Activated T-helper 1 cell treated with anti-CD3 and anti-CD28 coated beads, Interleukin-12 subunit alpha, Interleukin-12 subunit beta, Interleukin-2, Interleukin-4 antibody, amounts not matched to agents 30 ng/mL and 10 ng/mL and 1 ng/mL, durations not matched to agents 14 hours and 24 hours and 36 hours (primary cell): Measurements from ENCODE around the gene PLEKHB2. TPM values are rescaled to one million over a fixed set of nuclear protein-coding genes. Genes with fewer than 3 reads are reported as not detected.
"Not testable (repeated sequence)": the region's sequence is repeated elsewhere in the genome, so short reads cannot be mapped to it uniquely, and the experiment has no call there.

Experiments
- DNase-seq: peaks from one replicate; pipeline ENCODE4 v3.0.0; 2021; ENCODE audit warnings: low spot score
- H3K27ac Mint-ChIP-seq: one replicate; pipeline ENCODE4 v1.8.0; 2021; ENCODE audit warnings: mild to moderate bottlenecking, mixed read lengths
- H3K27me3 Mint-ChIP-seq: one replicate; pipeline ENCODE4 v1.8.0; 2022; ENCODE audit warnings: mild to moderate bottlenecking, moderate library complexity, mixed read lengths; ENCODE audit not compliant: insufficient read depth
- H3K36me3 Mint-ChIP-seq: one replicate; pipeline ENCODE4 v1.8.0; 2021; ENCODE audit warnings: low read depth, mixed read lengths
- H3K4me1 Mint-ChIP-seq: one replicate; pipeline ENCODE4 v1.8.0; 2021; ENCODE audit warnings: low read depth, mixed read lengths
- H3K4me3 Mint-ChIP-seq: one replicate; pipeline ENCODE4 v1.8.0; 2021; ENCODE audit warnings: mild to moderate bottlenecking, moderate library complexity, mixed read lengths
- H3K9me3 Mint-ChIP-seq: one replicate; pipeline ENCODE4 v1.8.0; 2021; ENCODE audit warnings: mixed read lengths
- intact Hi-C: fragments of 100-400 bp; cut with micrococcal nuclease; formaldehyde crosslinking; loops from one replicate; pipeline ENCODE4 v1.15.1; 2024
- total RNA-seq: library from RNA; stranded (reverse); gene quantifications from 2 replicates; pipeline ENCODE4 v1.2.3, GENCODE V29; 2022

Gene PLEKHB2
- total RNA-seq, 1 donor from 2014 or later = 72.5 TPM

DNA sequence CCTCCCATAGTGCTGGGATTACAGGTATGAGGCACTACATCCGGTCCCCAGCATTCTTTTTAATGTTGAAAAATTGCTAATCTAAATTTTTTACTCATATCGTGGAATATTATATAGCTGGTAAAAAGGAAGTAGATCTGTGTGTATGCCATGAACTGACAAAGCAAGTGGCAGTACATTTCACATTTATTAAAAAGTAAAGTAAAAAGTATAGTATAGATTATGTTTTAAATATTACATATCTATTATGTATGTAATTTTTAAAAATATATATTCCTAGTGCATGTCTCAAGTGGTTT is 25.1 kb downstream of the PLEKHB2 start:
- Mint-ChIP-seq H3K4me3 (no peak overlapping the region), H3K27me3 (no peaks in the 10 kb centered on the region), H3K4me1 (no peaks in the 10 kb centered on the region), H3K27ac (no peak overlapping the region), H3K36me3 (peaks cover 47% of the 10 kb centered on the region), H3K9me3 (peaks cover 6% of the 10 kb centered on the region)
- intact Hi-C loops = no loop called here
- no peak for DNase-seq

- peaks cover 32% of the 10 kb centered on the region for H3K36me3 Mint-ChIP-seq
- no peak for DNase-seq
- intact Hi-C loops = no loop called here
- H3K9me3 Mint-ChIP-seq = peaks cover 6% of the 10 kb centered on the region
- H3K4me1 Mint-ChIP-seq = no peaks in the 10 kb centered on the region
- no peak overlapping the region for H3K27ac Mint-ChIP-seq
- H3K4me3 Mint-ChIP-seq = no peak overlapping the region
- no peaks in the 10 kb centered on the region for H3K27me3 Mint-ChIP-seq
Observed at GRCh38 chr2:131132729-131133128, 27.6 kb downstream of the PLEKHB2 start.

GRCh38 chr2:131140581-131140980 is 35.4 kb downstream of the PLEKHB2 start:
- no peaks in the 10 kb centered on the region for H3K9me3 Mint-ChIP-seq
- no peaks in the 10 kb centered on the region for H3K27me3 Mint-ChIP-seq
- H3K4me3 Mint-ChIP-seq = no peak overlapping the region
- no peak for DNase-seq
- peaks cover 5% of the 10 kb centered on the region for H3K4me1 Mint-ChIP-seq
- intact Hi-C loops = no loop called here
- no peak overlapping the region for H3K27ac Mint-ChIP-seq
- peaks cover 44% of the 10 kb centered on the region for H3K36me3 Mint-ChIP-seq

DNA sequence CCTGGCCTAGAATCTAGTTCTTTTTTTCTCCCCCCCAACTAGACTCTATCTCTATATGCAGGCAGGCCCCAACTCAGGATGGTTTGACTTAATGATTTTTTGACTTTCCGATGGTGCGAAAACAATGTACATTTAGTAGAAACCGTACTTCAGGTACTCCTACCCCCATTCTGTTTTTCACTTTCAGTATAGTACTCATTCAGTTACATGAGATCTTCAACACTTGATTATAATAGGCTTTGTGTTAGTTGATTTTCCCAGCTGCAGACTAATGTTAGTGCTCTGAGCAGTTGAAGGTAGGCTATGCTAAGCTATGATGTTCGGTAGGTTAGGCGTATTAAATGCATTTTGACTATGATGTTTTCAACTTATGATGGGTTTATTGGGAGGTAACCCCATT is 37.7 kb downstream of the PLEKHB2 start:
- H3K27ac Mint-ChIP-seq = no peak overlapping the region
- H3K36me3 Mint-ChIP-seq = peaks cover 46% of the 10 kb centered on the region
- no peak overlapping the region for H3K4me3 Mint-ChIP-seq
- no peaks in the 10 kb centered on the region for H3K9me3 Mint-ChIP-seq
- no peak for DNase-seq
- H3K4me1 Mint-ChIP-seq = peaks cover 5% of the 10 kb centered on the region
- H3K27me3 Mint-ChIP-seq = no peaks in the 10 kb centered on the region
- intact Hi-C loops = no loop called here

DNA sequence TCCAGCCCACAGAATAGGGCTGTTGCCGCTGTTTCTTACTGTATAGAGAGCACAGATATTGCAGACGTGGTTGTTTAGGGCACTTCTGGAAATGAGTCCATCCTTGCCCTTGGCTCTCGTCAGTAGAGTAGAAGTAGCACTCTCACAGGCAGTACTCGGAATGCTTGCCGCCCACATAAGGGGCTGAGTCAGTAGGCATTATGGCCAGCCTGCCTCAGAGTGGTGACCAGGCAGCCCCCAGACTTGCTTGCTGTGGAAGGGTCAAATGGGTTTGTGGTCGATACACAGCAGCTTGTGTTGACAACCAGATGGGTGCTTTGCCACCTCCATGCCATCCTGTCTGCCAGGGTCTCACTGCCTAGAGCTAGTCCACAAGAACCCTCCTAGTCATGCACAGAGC is 38.7 kb downstream of the PLEKHB2 start:
- H3K9me3 Mint-ChIP-seq = no peaks in the 10 kb centered on the region
- H3K4me1 Mint-ChIP-seq = peaks cover 5% of the 10 kb centered on the region
- no peaks in the 10 kb centered on the region for H3K27me3 Mint-ChIP-seq
- no peak overlapping the region for H3K27ac Mint-ChIP-seq
- H3K4me3 Mint-ChIP-seq = no peak overlapping the region
- H3K36me3 Mint-ChIP-seq = peaks cover 44% of the 10 kb centered on the region
- DNase-seq = no peak
- intact Hi-C loops = no loop called here

- Mint-ChIP-seq H3K9me3 (no peaks in the 10 kb centered on the region), H3K36me3 (peaks cover 37% of the 10 kb centered on the region), H3K27ac (peak overlapping the region; percentile 63), H3K27me3 (no peaks in the 10 kb centered on the region), H3K4me1 (peaks cover 5% of the 10 kb centered on the region), H3K4me3 (no peak overlapping the region)
- no peak for DNase-seq
- intact Hi-C loops = no loop called here
Observed at GRCh38 chr2:131145040-131145439, 39.9 kb downstream of the PLEKHB2 start.

DNA sequence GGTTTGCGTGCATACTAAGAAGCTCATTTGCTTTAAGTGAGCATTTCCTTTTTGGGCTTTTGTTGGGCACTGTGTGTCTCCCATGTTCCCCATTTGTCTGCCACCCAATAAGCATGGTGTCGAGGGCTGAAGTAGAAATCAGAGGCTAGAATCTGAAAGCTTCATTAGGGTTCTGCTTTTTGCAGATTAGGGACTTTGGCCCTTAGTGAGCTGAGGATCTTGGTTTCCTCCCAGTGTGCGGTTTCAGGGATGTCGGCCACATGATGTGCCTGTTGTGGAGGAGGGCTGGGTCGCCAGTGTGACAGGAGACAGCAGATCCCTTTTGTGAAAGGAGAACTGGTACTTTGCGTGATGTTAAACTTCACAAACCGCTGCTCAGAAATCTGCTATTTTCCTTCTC is 41.1 kb downstream of the PLEKHB2 start:
- intact Hi-C loops = no loop called here
- peaks cover 32% of the 10 kb centered on the region for H3K36me3 Mint-ChIP-seq

GRCh38 chr2:131146749-131147148 is 41.6 kb downstream of the PLEKHB2 start:
- no peak overlapping the region for H3K4me3 Mint-ChIP-seq
- H3K4me1 Mint-ChIP-seq = peaks cover 5% of the 10 kb centered on the region
- H3K36me3 Mint-ChIP-seq = peaks cover 32% of the 10 kb centered on the region
- no peaks in the 10 kb centered on the region for H3K27me3 Mint-ChIP-seq
- no peak for DNase-seq
- intact Hi-C loops = no loop called here
- no peaks in the 10 kb centered on the region for H3K9me3 Mint-ChIP-seq
- no peak overlapping the region for H3K27ac Mint-ChIP-seq

More for the DNA sequence above, 41.1 kb downstream of the PLEKHB2 start:
- DNase-seq = no peak
- H3K4me1 Mint-ChIP-seq = peaks cover 5% of the 10 kb centered on the region
- no peaks in the 10 kb centered on the region for H3K9me3 Mint-ChIP-seq
- H3K27ac Mint-ChIP-seq = no peak overlapping the region
- H3K4me3 Mint-ChIP-seq = no peak overlapping the region
- no peaks in the 10 kb centered on the region for H3K27me3 Mint-ChIP-seq

DNA sequence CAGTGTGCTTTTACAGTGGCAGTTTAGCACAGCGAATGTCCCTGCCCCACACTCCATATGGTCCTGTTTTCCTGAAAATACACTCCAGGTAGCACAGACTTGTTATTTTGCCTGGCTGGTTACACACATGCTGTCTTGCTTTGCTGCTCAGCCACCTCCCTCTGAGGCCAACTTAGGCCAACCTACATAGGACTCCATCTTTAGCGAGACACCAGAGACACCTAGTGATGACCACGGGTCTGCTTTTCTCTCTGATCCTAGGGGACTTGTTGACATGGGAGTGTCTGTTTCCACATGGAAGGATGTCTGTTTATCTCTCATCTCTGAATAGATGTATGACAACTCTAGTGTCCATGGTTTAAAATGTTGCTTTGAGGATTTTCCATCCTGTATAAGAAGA is 43.3 kb downstream of the PLEKHB2 start:
- H3K4me3 Mint-ChIP-seq = no peak overlapping the region
- H3K27me3 Mint-ChIP-seq = no peaks in the 10 kb centered on the region
- H3K27ac Mint-ChIP-seq = no peak overlapping the region
- intact Hi-C loops = no loop called here
- H3K4me1 Mint-ChIP-seq = peaks cover 4% of the 10 kb centered on the region
- H3K36me3 Mint-ChIP-seq = peaks cover 23% of the 10 kb centered on the region
- no peaks in the 10 kb centered on the region for H3K9me3 Mint-ChIP-seq
- DNase-seq = no peak

DNA sequence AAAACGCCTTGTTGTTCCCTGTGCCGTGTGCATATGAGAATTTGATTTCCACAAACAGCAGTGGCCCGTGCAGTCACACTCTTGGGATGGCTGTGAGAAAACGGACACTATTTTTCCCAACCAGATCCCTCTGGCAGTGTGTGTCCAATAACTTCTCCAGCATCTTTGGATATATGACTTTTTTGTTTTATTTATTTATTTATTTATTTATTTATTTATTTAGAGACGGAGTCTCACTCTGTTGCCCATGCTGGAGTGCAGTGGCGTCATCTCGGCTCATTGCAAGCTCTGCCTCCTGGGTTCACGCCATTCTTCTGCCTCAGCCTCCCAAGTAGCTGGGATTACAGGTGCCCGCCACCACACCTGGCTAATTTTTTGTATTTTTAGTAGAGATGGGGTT is 45.0 kb downstream of the PLEKHB2 start:
- intact Hi-C loops, H3K9me3 Mint-ChIP-seq, H3K27me3 Mint-ChIP-seq: not testable (repeated sequence)

DNA sequence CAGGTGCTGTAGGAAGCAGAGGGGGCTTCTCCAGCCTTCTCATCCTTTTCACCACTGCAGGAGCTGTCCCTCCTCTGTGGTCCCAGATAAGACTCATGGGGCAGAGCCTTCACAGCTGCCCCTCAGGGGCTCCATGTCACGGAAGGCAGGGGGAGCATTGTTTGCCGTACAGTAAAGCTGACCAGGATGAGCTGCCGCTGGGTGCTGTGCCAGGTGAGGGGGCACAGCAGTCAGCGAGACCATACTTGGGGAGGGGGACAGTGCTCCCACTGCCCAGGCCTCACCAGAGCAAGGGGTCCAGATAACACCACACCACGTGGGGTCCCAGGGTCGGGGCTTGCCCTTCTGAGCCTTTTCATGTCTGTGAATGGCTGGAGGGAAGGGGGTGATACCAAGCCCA is 46.3 kb downstream of the PLEKHB2 start:
- DNase-seq = no peak
- H3K27me3 Mint-ChIP-seq = no peaks in the 10 kb centered on the region
- H3K4me1 Mint-ChIP-seq = peaks cover 22% of the 10 kb centered on the region
- no peak overlapping the region for H3K27ac Mint-ChIP-seq
- H3K4me3 Mint-ChIP-seq = no peak overlapping the region
- intact Hi-C loops = no loop called here
- peaks cover 10% of the 10 kb centered on the region for H3K36me3 Mint-ChIP-seq
- H3K9me3 Mint-ChIP-seq = no peaks in the 10 kb centered on the region

More for the DNA sequence above, 45.0 kb downstream of the PLEKHB2 start:
- Mint-ChIP-seq H3K36me3 (peaks cover 14% of the 10 kb centered on the region), H3K4me1 (peaks cover 14% of the 10 kb centered on the region)
- not testable (repeated sequence) for DNase-seq, H3K4me3 Mint-ChIP-seq, H3K27ac Mint-ChIP-seq

- Mint-ChIP-seq H3K9me3 (no peaks in the 10 kb centered on the region), H3K27ac (no peak overlapping the region), H3K4me1 (peaks cover 22% of the 10 kb centered on the region), H3K27me3 (no peaks in the 10 kb centered on the region), H3K4me3 (no peak overlapping the region), H3K36me3 (peaks cover 10% of the 10 kb centered on the region)
- no peak for DNase-seq
- intact Hi-C loops = no loop called here
Observed at GRCh38 chr2:131152074-131152473, 46.9 kb downstream of the PLEKHB2 start.

GRCh38 chr2:131153529-131153928 is 48.4 kb downstream of the PLEKHB2 start:
- Mint-ChIP-seq H3K4me3 (no peak overlapping the region), H3K4me1 (peaks cover 32% of the 10 kb centered on the region), H3K9me3 (no peaks in the 10 kb centered on the region), H3K27ac (no peak overlapping the region), H3K27me3 (no peaks in the 10 kb centered on the region), H3K36me3 (peaks cover 8% of the 10 kb centered on the region)
- intact Hi-C loops = no loop called here
- DNase-seq = no peak

DNA sequence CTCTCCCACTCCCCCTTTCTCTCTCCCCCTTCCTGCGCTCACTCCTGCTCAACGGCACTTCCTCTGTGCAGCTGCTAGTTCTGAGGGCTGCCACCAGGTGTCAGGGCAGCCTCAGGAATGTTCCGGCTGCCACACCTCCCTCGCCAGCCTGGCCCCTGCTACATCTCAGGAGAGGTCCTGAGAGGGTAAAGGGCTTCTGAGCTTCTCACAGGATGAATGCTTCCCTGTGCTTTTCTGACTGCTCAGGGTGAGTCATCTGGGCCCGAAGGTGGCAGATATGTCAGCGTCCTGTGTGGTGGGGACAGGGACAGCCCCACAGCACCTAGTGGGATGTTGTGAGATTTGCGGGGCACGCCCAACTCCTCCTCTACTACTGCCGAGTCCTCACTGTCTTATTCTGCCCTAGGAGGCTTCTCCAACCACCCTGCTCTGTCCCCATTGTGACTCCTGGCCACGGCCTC is 49.0 kb downstream of the PLEKHB2 start:
- DNase-seq = peak; percentile 58
- Mint-ChIP-seq H3K9me3 (no peaks in the 10 kb centered on the region), H3K36me3 (peaks cover 8% of the 10 kb centered on the region), H3K27me3 (no peaks in the 10 kb centered on the region), H3K4me1 (peaks cover 32% of the 10 kb centered on the region), H3K27ac (no peak overlapping the region), H3K4me3 (no peak overlapping the region)
- intact Hi-C loops = loop anchor here (1.0 to 2.0 kb wide), 10 partner anchors 48 to 649 kb away; partner anchors contain the start of genes FAM168B and MZT2A
